GM20000 (cell line): ENCODE results near the gene ZEB2.

Experiments used
- DNase-seq: peaks from one replicate; pipeline ENCODE4 v3.0.0; 2012; ENCODE audit warnings: low spot score
- TF ChIP-seq, protein P1 (sequence below): IDR thresholded peaks from 2 replicates; pipeline ENCODE4 v1.5.1; 2012; ENCODE audit warnings: mild to moderate bottlenecking, control low read depth; ENCODE audit errors: extremely low read depth, missing control alignments

Gene ZEB2

DNA sequence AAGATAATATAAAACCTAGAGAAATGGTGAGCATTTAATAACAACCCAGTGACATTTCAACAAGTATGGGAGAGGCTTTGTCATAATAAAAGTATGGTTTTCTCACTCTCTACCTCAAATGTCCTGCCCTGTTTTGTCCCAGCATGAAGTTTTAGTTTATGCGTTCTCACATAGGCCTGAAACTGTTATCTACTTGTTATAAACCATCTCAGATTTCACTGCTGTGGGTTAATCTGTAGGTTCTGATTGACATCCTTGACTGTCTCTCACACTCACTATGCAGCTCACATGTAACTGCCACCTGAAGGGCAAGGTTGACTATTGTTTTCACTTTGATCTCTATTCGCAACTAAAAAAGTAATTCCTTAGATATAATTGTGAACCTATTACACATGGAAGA, 44.9 kb downstream of the ZEB2 start:
- DNase-seq, result peak; percentile 11
- TF ChIP-seq, protein P1, sequence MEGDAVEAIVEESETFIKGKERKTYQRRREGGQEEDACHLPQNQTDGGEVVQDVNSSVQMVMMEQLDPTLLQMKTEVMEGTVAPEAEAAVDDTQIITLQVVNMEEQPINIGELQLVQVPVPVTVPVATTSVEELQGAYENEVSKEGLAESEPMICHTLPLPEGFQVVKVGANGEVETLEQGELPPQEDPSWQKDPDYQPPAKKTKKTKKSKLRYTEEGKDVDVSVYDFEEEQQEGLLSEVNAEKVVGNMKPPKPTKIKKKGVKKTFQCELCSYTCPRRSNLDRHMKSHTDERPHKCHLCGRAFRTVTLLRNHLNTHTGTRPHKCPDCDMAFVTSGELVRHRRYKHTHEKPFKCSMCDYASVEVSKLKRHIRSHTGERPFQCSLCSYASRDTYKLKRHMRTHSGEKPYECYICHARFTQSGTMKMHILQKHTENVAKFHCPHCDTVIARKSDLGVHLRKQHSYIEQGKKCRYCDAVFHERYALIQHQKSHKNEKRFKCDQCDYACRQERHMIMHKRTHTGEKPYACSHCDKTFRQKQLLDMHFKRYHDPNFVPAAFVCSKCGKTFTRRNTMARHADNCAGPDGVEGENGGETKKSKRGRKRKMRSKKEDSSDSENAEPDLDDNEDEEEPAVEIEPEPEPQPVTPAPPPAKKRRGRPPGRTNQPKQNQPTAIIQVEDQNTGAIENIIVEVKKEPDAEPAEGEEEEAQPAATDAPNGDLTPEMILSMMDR, result no peak

DNA sequence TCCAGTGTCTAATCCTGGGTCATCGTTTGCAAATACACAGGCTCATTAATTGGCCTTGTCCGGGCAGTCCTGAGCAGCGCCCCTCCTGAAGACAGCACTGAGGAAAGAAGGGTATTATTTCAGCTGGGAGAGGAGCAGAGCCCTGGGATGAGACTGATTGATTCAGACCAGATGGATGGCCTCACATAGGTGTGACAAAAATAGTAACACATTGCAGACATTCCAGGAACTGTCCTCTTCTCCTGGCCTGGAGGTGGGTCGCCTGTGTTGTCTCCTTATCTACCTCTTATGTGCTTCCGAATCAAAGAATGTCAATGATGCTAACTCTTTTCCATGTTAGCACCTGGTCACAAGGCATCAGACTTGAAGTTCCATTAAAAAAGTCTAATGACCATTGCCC, 45.9 kb downstream of the ZEB2 start:
- DNase-seq, result no peak
- TF ChIP-seq, protein P1, result no peak

DNA sequence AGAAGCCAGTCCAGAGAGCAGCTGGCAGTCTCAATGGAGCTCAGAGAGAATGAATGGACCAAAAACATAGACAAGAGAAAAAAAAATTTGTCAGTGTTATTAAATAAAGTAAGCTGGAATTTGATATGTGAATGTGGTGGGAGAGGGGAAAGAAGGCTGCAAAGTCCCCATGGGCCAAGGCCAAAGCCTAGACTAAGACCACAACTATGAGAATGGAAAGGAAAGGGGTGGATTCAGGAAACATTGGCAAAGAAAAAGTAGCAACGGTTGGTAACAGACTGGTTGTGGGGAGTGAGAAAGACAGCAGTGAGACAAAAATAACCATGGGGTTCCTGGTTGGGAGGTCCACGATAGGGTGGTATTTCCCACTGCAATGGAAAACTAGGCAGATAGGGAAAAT, 47.0 kb downstream of the ZEB2 start:
- TF ChIP-seq, protein P1, result no peak
- DNase-seq, result no peak

DNA sequence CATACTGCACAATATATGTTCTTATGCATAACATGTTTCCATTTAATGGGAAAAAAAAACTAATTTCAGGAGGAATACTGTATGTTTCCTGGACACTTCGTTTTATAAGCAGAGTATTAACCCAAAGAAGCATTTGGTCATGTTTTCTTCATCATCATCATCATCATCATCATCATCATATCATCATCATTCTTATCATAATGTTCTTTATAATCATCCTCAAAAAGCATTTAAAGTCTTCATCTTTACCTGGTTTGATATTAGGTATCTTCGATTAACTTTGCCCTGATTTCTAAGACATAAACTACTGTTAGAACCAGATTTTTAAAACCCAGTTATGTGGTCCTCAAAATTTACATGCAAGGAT, 47.9 kb downstream of the ZEB2 start:
- no peak for DNase-seq
- TF ChIP-seq, protein P1, result no peak

DNA sequence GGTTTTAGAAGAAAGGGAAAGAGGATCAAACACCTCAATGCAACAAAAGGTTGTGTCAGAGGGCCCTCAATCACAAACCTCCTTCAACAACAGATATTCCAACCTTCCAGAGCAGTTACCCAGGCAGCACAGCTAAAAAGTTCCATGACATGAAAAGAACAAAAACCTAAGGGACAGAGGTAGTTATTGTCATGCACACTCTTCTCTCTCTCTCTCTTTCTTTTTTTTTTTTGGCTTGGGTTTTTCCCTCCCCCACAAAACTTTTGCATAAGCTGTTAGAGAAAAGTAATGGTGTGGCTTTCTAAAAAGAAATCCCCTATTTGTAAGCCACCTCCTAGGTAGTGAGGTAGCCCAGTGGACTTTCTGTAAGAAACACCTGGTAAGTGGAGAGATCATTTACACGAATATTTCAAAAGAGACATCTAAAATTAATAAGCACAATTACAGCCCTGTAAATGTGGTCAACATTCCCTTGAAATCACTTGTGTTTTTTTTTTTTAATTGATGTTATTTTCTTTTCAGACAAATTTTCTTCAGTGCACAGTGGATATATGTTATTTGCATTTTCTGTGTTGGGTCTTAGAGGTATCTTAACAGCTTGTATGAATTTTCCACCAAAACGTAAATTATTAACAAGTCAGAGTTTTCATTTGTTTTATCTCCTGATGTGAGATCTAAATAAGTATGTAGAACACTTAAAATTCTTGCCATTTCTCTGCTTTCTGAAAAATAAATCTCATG, 48.4 kb downstream of the ZEB2 start:
- TF ChIP-seq, protein P1, result no peak
- peak; percentile 43 for DNase-seq

DNA sequence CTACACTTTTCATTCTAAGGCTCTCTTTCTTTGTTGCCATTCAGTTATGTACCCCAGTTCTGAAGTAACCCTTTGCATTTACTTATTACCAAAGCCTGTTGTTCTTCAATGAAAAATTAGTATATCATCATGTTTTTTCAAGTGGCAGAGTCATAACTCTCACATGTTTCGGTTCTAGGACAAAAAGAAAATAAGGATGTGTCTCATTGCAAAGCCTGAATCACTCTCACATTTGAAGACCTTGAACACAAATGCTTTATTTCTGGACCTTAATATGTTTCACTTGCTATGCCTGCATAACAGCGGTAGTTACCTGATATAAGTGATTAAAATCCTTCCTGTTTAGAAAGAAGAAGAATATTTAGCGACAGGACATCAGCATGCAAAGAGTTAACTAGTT, 49.1 kb downstream of the ZEB2 start:
- no peak for DNase-seq
- TF ChIP-seq, protein P1, result no peak

DNA sequence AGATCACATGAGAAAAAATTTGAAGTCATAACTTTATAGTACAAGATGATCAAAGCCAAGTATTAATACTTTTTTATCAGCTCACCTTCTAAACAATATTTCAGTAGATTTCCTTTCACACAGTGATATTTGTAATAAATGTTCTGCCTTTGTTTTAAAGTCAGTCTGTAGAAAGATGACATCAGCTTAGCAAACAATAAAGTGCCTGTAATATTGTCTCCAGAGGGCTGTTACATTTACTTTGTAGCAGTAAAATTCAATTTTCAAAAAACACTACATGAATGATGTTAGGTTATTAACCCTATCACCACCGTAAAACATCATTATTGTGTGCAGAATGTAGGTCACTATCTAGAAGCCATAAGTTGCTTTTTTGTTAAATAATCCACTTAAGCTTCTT, 49.6 kb downstream of the ZEB2 start:
- DNase-seq, result no peak
- TF ChIP-seq, protein P1, result no peak
